ENCODE measurements around the gene MYOG.

GRCh38 chr1:203089651-203090045, 3.8 kb upstream of the MYOG start:
- TF ChIP-seq CTCF (optimal IDR thresholded peaks at IDR 0.05 in 1 of 3, IDR thresholded peaks at IDR 0.05 in 1 of 3, conservative IDR thresholded peaks at IDR 0.05 in 1 of 3; ENCODE audit: extremely low read depth in 1 of 3, insufficient read depth in 2 of 3, low read length in 3 of 3) = no peak
- no peak for TF ChIP-seq EZH2 (IDR thresholded peaks at IDR 0.05; ENCODE audit: low read length)
